GM12892 (cell line): Measurements from ENCODE around the gene OTUD5.

ENCODE experiments used
- POLR2AphosphoS5 ChIP-seq: IDR thresholded peaks from 2 replicates; pipeline ENCODE4 v1.6.1; 2011; ENCODE audit warnings: low read depth, low read length, control low read depth
- TAF1 ChIP-seq: IDR thresholded peaks from 2 replicates; pipeline ENCODE4 v1.6.1; 2011; ENCODE audit warnings: low read depth, mild to moderate bottlenecking, control low read depth, low read length, borderline replicate concordance

DNA sequence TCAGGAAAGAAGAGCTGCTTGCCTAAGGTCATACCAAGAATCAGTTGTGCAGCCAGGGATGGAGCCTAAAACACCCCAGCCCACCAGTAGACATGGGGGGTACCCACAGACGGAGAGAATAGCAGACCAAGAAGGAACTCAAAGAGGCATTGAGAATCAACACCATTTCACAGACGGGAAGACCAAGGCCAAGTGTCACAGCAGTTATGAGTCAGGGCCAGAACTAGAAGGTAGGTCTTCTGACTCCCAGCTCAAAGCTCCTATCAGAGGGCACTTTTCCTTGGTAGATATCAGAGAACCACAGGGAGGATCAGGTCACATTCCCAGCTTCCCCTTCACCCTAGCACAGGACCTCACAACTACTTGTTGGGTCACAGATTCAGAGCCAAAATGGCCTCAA, 14.5 kb downstream of the OTUD5 start:
- TF ChIP-seq POLR2AphosphoS5: no peak
- no peak for TF ChIP-seq TAF1
